H1 (cell line): ENCODE results near the gene MRFAP1L1.

Experiments used
- CREB1 ChIP-seq: IDR thresholded peaks from 2 replicates; pipeline ENCODE4 v1.6.1; 2012; ENCODE audit warnings: inconsistent platforms
- EP300 ChIP-seq, 2 experiments: IDR thresholded peaks; 1 replicate in 1 of 2; 2 replicates in 1 of 2; pipeline ENCODE4 v1.6.1; 2011 to 2012; ENCODE audit warnings: low read depth in 2 of 2, low read length in 2 of 2, mild to moderate bottlenecking in 2 of 2, borderline replicate concordance in 1 of 2, inconsistent platforms in 1 of 2, moderate library complexity in 1 of 2
- GABPA ChIP-seq: IDR thresholded peaks from 2 replicates; pipeline ENCODE4 v1.6.1; 2011; ENCODE audit warnings: mild to moderate bottlenecking, low read length, moderate library complexity, borderline replicate concordance; ENCODE audit not compliant: insufficient read depth
- JUND ChIP-seq: IDR thresholded peaks from 2 replicates; pipeline ENCODE4 v1.6.1; 2011; ENCODE audit warnings: mild to moderate bottlenecking, improper control_type of control experiment, low read length
- KDM1A ChIP-seq: fragments of 200-600, 300-600 bp; sonication (generic); IDR thresholded peaks from 2 replicates; pipeline ENCODE4 v1.7.1; 2016; ENCODE audit warnings: mild to moderate bottlenecking, low read length, borderline replicate concordance
- POLR2A ChIP-seq, 2 experiments: IDR thresholded peaks; 1 replicate in 1 of 2; 2 replicates in 1 of 2; pipeline ENCODE4 v1.6.1; 2011; ENCODE audit warnings: low read depth in 2 of 2, low read length in 2 of 2, mild to moderate bottlenecking in 2 of 2; ENCODE audit errors: control extremely low read depth in 1 of 2
- RNF2 ChIP-seq: fragments of 200-900, 300-1000 bp; sonication (generic); IDR thresholded peaks from 2 replicates; pipeline ENCODE4 v1.7.1; 2016; ENCODE audit warnings: borderline replicate concordance, low read depth, mild to moderate bottlenecking, antibody characterized with exemption, low read length; ENCODE audit not compliant: poor library complexity, severe bottlenecking; ENCODE audit errors: missing control alignments
- SIRT6 ChIP-seq: IDR thresholded peaks from one replicate; pipeline ENCODE4 v1.7.1; 2012; ENCODE audit warnings: low read length, inconsistent platforms
- SP1 ChIP-seq: IDR thresholded peaks from 2 replicates; pipeline ENCODE4 v1.6.1; 2011; ENCODE audit warnings: low read depth, low read length
- TF ChIP-seq, protein P1 (sequence below), 3 experiments: IDR thresholded peaks; 1 replicate in 2 of 3; 2 replicates in 1 of 3; pipeline versions ENCODE4 v1.5.1 to v1.6.1; 2011; ENCODE audit warnings: low read length in 3 of 3, mild to moderate bottlenecking in 3 of 3, inconsistent platforms in 2 of 3, low read depth in 1 of 3, moderate library complexity in 1 of 3; ENCODE audit not compliant: insufficient read depth in 1 of 3; ENCODE audit errors: control extremely low read depth in 1 of 3
- TF ChIP-seq, protein P2 (sequence below): IDR thresholded peaks from 2 replicates; pipeline ENCODE4 v1.6.1; 2011; ENCODE audit warnings: low read length, improper control_type of control experiment

DNA sequence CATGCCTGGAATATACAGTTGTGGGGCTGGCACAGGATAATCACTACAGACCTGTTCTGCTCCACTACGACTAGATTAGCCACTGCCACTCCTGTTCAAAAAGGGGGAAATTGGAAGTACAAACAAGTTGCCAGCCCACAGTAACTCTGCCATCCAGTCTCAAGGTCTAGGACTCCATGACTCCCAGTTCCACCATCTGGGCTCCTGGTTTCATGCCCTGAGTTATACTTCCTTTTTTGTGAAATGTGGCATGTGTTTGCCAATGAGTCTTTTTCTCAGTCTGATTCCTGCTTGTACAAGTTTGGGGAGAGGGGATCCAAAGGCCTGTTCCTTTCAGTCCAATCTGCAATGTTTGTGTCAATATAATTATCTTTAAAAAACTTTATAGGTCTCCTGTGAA, 5.3 kb upstream of the MRFAP1L1 start:
- TF ChIP-seq, protein P1, sequence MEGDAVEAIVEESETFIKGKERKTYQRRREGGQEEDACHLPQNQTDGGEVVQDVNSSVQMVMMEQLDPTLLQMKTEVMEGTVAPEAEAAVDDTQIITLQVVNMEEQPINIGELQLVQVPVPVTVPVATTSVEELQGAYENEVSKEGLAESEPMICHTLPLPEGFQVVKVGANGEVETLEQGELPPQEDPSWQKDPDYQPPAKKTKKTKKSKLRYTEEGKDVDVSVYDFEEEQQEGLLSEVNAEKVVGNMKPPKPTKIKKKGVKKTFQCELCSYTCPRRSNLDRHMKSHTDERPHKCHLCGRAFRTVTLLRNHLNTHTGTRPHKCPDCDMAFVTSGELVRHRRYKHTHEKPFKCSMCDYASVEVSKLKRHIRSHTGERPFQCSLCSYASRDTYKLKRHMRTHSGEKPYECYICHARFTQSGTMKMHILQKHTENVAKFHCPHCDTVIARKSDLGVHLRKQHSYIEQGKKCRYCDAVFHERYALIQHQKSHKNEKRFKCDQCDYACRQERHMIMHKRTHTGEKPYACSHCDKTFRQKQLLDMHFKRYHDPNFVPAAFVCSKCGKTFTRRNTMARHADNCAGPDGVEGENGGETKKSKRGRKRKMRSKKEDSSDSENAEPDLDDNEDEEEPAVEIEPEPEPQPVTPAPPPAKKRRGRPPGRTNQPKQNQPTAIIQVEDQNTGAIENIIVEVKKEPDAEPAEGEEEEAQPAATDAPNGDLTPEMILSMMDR (IDR thresholded peaks at IDR 0.05; ENCODE audit: control extremely low read depth in 1 of 3, insufficient read depth in 1 of 3, low read depth in 1 of 3, low read length in 3 of 3), result no peak
- TF ChIP-seq JUND (no peak), POLR2A (IDR thresholded peaks at IDR 0.05; ENCODE audit: control extremely low read depth in 1 of 2, low read depth in 2 of 2, low read length in 2 of 2) (no peak), EP300 (IDR thresholded peaks at IDR 0.05; ENCODE audit: borderline replicate concordance in 1 of 2, low read depth in 2 of 2, low read length in 2 of 2) (no peak), CREB1 (no peak), KDM1A (no peak), GABPA (no peak), SIRT6 (no peak), RNF2 (no peak), SP1 (no peak)
- TF ChIP-seq, protein P2, sequence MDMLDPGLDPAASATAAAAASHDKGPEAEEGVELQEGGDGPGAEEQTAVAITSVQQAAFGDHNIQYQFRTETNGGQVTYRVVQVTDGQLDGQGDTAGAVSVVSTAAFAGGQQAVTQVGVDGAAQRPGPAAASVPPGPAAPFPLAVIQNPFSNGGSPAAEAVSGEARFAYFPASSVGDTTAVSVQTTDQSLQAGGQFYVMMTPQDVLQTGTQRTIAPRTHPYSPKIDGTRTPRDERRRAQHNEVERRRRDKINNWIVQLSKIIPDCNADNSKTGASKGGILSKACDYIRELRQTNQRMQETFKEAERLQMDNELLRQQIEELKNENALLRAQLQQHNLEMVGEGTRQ, result no peak
